GM19397 (cell line): Measurements from ENCODE around the gene CRACDL.
"Not testable (repeated sequence)": the region's sequence is repeated elsewhere in the genome, so short reads cannot be mapped to it uniquely, and the experiment has no call there.

Source experiments
- ATAC-seq: cut with Tn5 transposase; IDR thresholded peaks from one replicate; pipeline ENCODE4 v1.9.1; 2021; ENCODE audit warnings: mild to moderate bottlenecking, moderate library complexity; ENCODE audit not compliant: unreplicated experiment

CRACDL gene

DNA sequence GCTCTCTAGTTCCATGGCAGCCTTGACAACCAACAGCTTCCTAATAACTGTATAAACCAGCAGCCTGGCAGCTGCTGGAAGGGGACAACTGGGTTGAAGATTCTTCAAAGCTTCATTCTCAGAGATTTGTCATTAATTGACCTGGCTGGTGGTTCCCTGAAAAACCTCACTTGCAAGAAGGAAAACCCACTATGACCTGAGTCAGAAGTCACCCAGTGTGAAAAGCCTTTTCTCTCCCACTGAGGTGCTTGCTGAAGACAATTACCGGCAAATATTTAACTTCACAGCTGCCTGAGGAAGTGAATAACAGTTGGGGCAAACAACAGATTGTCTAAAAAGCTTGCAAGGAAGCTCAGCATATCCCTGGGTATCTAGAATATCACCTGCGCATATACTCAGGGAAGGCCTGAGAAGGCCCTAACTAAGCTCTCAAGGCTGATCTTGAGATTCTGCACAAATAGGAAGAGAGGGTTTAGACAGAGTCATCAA, 49.9 kb downstream of the CRACDL start:
- no peak for ATAC-seq

DNA sequence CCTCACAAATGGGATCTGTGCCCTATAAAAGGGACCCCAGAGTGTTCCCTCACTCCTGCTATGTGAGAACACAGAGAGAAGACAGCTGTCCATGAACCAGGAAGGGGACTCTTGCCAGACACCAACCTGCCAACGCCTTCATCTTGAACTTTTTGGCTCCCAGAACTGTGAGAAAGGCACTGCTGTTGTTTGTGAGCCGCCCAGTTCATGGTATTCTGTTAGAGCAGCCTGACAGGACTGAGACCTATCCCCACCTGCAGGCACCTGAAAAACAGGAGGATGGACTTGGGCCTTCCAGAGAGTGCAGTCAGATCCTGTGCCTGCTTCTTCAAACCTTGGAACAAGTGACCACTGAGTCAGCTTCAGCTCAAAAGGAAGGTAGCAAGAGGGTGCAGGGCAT, 51.4 kb downstream of the CRACDL start:
- ATAC-seq = no peak

DNA sequence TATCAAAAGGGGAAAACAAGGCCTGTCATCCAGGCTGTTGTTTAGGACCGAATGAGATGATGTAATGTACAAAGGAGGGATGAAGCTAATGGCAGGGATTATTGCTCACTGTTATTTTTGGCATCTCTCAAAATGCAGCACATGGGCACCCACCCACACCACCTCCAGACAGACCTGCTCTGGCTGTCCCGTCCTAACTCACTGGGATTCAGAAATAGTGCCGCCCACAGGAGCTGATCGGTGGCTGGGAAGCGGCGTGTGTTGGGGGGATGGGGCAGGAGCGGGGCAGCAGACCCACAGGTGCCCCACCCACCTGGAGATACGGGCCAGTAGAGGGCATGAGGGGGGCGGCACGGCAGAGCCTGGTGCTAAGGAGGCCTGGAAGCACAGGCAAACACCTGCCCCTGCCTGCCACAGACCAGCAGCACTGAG, 52.2 kb downstream of the CRACDL start:
- no peak for ATAC-seq

DNA sequence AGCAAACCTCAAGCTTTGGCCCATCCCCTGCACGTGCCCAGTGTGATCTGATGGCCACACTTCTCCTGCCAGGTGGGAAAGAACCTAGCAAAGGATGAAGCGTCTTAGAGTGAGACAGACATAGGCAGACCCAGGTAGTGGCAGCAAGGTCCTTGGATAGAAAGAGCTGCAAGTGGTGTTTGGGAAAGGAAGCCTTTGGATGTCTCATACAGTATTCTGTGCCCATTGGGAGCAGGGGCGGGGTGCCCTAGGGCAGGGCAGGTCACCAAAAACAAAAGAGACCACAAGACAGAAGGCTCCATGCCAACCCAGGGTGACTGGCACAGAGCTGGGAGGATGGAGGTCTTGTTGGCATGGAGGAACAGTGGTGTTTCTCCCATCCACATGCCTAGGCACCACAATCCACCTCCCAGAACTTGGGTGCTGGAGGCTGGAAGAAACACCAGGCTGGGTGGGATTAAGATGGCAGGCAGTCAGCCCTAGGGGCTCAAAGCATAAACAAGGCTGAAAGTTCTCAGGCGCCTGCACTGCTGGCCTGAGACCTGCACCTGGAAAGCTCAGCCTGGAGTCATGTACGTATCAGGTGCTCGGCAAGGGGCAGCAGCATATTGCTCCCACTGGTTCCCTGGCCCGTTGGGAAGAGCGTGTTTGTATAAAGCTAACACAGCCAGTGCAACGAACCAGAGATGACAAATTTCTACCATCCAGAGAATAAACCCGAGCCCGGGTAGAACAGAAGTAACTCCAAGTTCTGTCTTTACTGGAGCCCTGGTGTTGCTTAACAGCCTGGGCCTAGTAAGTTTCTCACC, 52.9 kb downstream of the CRACDL start:
- ATAC-seq = no peak

DNA sequence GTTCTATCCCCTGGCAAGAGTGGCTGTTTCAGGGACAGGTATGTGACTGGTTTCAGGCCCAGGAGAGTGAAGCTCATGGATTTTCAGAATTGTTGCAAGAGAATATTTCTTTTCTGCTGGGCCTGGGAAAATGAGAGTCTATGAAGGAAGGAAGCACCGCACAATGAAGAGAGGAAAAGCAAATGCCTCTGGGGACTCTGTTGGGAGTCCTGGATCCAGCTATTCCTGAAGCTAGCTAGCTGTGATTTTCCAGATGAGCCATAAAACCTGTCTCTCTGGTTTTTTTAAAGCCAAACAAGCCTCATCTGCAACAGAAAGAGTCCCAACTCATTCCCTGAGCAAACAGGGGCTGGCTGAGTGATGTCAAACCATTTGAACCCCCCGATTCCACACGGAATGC, 53.7 kb downstream of the CRACDL start:
- ATAC-seq = no peak

DNA sequence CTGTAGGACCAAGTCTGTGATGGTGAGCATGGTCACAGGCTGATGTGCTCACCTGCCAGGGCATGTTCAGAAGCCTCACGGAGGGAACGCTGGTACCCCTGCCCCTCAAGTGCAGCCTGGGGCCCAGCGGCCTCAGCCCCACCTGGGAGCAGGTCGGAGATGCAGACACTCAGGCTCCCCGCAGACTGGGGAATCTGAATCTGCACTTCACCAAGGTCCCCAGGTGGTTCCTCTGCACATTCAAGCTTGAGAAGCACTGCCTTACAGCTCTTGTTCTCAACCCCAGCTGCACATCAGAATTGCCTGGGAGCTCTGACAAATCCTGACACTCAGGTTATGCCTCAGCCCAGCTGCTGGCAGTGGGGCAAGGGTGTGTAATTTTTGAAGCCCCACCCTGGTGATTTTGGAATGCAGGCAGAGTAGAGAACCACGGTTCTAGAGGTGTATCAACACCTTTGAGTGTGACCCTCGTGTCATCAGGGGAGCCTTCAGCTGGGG, 54.8 kb downstream of the CRACDL start:
- ATAC-seq = no peak

DNA sequence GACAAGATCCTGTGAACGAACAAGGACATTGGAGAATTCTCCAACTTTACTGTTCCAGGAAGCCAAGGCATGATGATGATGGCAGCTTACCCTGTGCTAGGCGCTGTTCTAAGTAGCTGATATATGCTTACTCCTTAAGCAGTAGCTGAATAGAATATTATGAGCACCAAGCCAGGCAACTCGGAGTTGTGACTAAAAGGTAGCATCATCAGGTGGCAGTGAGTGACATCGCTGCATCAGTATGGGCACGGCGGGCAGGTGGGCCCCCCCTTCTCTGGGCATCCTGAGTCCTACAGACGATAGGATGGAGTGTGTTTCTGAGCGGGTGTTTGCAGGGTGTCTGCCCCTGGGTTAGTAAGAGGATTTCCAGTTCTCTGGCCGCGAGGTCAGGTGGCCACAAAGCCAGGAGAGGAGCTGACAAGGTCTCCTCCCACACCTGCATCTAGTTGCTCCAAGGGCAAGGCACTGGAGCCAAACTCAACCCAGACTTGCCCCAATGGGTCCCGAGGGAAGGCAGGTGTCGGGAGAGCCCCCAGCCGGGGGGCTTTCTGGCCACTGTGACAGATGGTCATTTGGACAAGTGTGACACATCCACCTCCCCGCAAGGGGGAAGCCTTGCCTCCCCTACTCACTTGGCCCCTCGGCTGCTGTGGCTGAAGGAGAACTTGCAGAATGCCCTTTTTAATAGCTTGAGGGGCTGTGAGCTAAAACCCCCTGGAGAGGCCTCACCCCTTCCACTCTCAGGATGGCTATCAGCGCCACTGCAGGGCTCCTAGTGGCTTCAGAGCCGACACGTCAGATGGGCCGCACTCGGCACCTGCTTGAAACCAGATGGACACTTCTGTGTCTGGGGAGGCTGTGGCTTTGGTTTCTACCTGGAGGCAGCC, 55.5 kb downstream of the CRACDL start:
- ATAC-seq = no peak

DNA sequence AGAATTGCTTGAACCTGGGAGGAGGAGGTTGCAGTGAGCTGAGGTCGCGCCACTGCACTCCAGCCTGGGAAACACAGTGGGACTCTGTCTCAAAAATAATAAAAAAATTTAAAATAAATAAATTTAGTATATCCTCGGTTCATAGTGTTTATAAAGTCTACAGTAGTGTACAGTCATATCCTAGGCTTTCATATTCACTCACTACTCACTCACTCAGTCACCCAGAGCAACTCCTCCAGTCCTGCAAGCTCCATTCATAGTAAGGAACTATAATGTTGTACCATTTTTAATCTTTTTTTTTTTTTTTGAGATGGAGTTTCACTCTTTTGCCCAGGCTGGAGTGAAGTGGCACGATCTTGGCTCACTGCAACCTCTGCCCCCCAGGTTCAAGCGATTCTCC, 58.4 kb downstream of the CRACDL start:
- ATAC-seq = not testable (repeated sequence)

DNA sequence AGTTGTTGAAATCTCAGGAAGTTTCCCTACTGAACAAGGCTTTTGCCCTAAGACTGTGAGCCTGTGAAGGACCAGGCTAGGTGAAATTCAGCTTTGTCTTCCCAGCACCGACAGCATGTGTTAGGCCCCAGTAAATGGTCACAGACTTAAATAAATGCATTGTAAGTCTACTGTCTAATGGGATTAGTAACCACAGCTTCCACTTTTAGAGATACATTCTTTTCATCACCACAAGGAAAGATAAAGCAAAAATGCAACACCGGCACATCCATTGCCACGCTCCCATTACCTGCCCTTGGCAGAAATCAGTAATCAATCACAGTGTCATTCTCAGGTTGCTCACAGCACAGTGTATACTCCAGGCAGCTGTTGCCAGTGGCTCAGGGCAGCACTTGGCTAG, 59.3 kb downstream of the CRACDL start:
- no peak for ATAC-seq

DNA sequence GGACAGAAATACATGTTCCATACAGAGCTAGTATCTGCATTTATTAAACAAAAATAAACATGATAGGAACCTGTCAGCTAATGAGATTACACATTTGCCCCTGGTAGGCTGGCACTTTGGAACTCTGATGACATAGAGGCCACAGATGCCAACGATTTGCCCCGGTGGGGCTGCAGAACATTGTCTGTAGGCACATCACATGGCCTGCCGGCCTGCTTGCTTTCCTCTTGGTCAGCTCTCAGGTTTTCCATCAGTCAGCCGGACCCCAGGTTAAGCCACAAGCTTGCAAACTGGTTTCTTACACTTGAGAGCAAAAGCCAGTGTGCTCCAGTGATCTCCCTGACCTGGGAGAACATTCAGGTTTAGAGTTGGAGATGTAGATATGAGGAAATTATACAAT, 60.3 kb downstream of the CRACDL start:
- ATAC-seq = no peak

DNA sequence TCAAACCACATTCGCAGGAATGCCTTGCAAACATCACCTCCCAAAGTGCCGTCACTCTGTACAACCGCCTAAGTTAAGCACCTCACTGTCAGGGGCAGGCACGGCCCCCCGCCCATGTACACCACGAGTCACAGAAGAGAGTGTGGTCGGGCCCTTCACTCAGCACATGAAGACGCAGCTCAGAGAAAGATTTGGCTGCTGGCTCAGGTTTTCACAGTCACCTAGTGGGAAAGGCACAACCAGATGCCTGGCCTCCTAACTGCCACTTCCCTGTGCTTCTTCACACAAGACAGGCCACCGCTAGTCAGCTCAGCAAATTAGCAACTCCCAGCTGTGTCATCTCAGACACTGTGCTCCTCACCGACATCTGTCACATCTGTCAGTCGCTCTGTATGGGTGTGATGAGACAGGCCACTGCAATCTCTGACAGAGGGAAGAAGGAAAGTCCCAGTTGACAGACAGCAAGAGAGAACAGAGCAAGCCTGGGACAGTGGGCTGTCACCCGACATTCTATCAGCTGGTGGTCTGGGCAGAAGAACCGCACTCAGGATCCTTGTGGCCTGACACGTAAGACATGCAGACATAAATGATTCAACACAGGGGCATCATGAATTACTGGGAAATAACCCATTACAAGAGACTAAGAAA, 60.8 kb downstream of the CRACDL start:
- ATAC-seq = no peak

DNA sequence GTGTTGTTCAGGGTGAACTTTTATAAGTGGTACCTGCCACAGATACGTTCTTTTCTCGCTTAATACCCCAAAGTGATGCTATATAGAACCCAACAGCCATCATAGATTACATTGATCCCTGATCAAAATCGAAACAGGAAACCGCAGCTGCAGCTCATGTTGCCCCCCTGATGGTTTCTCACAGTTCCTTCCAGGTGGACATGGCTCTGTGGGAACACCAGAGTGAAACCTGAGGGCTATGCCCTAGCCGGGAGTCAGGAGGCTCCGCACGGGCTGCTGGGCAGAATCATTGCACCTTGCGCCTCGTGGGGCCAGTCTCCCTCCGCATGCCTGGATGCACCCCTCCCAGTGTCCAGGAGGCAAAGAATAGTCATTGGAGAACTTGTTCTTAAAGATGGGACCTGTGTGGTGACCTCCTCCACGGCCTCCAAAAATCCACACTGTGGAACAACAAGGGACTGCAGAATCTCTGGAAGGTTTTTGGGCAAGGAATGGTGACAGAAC, 61.8 kb downstream of the CRACDL start:
- ATAC-seq = no peak

DNA sequence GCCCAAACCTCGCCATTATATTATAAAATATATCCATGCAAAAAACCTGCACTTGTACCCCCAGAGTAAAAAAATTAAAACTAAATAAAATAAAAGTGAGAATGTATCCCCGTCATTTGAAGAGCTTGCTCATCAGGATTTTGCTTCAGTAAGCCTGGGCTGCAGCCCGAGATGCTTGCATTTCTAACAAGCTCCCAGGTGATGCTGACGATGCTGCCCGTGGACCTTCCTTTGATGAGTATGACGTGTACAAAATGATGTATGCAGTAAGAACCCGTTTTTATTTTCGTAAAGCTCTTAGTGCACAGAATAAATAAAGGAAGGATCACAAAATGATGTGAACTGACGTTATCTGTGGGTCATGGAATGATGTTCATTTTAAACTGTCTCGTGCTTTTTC, 63.5 kb downstream of the CRACDL start:
- no peak for ATAC-seq

DNA sequence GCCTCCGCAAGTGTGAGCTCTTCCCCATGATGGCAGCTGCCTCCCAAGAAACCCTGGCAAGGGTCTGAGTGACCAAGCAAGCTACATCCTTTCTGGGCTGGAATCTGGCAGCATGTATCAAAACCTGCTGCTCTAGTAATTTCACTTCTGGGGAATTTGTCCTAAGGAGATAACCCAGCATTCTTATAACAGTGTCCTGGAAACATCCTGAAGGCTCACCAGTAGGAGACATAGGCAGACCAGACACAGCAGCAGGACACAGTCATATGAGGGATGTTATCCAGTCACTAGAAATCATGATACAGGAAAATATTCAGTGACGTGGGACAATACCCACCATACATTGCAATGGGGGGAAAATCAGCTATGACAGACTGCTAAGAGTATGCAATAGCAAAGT, 64.5 kb downstream of the CRACDL start:
- ATAC-seq = no peak

DNA sequence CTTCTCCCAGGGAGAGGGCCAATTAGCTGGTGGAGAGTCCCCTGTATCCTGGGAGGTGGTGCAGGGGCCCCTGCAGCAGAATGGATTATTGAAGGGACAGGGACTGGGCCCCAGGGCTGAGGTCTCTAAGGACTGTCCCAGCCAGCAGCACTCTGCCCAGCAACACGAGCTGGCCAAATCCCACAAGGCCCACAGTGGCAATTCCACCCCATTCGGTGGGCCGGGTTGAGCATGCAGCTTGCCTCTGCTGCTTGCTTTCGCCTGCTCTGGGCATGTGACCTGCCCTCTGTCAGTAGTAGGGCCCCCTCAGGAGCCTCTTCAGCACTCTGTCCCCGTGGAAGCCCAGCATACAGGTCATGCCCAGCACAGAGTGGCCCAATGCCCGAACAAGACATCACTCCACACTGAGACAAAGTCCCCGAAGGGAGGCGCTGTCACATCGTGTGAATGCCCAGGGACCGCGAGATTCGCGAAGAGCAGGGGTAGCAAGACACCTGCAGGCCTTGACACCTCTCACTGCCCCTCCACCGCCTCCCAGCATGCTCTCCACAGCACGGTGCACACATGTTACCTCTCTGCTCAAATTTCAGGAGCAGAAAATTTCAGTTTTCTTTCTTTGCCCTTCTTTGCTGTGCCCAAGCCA, 65.4 kb downstream of the CRACDL start:
- no peak for ATAC-seq

DNA sequence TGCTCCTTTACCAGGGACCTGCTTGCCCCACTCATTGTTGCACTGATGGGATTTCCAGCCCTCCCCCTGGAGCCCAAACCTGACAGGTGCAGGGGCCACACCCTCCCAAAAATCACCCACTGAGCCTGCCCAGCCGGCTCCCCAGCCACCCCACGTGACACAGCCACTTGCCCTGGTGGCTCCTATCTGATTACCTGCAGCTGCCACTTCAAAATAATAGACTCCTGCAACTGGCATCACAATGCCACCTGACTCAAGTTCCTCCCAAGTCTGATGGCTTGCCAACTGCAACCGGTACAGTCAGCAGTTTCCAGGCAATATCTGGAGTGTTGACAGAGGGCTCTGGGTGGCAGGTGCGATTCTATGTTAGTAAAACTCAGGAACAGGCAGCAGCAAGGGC, 66.2 kb downstream of the CRACDL start:
- ATAC-seq = no peak

DNA sequence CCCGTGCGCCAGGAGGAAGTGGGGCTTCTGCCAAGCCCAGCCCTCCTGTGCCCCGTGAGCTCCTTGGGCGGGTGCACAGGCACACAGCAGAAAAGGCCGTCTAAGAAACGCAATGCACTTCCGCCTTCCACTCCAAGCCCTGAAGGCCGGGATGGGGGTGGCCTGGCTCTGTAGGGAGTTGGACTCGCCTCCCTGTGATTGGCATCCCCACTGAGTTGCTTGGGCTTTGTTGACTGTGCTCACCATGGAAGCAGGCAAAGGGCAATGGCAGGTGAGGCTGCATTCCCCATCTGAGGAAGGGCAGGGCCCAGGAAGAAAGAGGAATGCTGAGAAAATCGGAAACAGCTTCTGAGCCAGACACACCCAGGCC, 66.8 kb downstream of the CRACDL start:
- ATAC-seq = no peak

DNA sequence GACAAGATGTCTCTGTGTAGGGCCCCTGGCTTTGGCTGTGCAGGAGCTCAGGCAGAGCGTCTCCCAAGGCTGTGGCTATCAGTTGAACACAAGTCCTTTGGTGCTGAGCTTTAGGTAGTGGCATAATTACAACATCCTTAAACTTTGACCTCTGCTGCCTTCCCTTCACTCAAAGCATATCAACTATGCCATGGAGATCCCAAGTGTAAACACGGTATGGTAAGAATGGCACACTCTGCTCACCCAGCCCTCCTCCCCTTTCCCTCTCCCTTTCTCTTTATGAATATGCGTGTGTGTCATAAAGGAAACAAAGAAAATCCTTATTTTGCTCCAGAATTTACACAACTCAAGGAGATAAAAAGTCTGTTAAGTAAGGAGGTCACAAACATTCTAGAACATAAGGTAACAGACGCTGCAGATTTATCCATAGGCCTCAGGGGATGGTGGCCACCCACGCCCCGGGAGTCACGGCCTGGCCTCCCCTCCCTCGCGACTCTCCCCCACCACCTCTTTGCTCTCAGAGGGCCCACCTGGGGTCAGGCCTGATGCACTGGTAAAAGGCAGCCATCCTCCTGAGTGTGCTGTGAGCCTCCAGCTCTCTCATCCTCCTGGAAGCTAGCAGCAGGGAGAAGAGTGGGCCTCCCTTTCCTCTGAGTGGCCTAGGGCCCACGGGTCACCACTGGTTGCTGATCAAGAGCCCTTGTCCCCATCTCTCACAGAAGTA, 67.3 kb downstream of the CRACDL start:
- no peak for ATAC-seq

DNA sequence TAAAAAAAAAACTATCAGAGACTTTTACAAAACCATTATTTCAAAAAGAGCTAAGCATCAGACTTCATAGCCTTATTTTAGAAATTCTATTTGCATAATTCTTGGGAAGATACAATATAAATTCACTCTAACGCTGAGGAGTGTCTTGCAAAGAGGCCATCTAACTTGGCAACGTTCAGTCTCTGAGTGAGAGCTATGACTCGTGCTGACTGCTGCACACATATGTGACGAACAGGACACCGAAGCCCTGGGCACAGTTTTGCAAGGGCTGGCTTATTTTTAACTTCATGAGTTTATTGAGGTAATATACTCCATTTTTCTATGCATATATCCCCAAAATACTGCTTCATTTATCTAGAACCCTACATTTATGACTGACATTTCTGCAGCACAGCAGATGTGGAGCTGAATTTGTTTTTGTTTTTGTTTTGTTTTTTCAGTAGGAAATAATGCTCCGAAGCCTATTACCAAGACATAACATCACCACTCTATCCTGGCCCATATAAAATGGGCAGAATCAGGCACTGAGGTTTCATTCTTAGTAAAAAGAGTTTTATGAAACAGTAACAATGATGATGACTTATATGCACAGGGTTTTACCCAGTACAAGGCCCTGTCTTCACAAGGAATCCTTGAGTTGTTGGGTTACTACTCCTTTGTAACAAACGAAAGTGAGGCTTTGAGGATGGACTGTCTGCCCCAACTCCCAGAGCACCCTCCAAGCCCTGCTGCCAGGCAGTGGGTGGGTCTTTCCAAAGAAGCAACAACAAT, 68.3 kb downstream of the CRACDL start:
- ATAC-seq = no peak
